ENCODE data around the gene TMEM201. TPM values are rescaled to one million over a fixed set of nuclear protein-coding genes. Genes with fewer than 3 reads are reported as not detected.

The TMEM201 gene
- total and polyA plus RNA-seq, 2 donors (not counting 3 experiments of a cell fraction or from before 2014, with no cell fraction given) = 8.3 to 24.8 TPM

GRCh38 chr1:9591669-9592509 is 3.2 kb downstream of the TMEM201 start:
- FAIRE-seq = no peak
- TF ChIP-seq MYC (IDR thresholded peaks at IDR 0.05; ENCODE audit: low read depth, low read length) = no peak
- no peak for TF ChIP-seq POLR2A (IDR thresholded peaks at IDR 0.05; ENCODE audit: low read depth, low read length)
- TF ChIP-seq JUN (IDR thresholded peaks at IDR 0.05; ENCODE audit: borderline replicate concordance, insufficient read depth, insufficient read length, low read depth) = no peak
- TF ChIP-seq GATA2 (IDR thresholded peaks at IDR 0.05; ENCODE audit: insufficient read depth, insufficient read length, low read depth, low read length) = no peak
- TF ChIP-seq EZH2 (IDR thresholded peaks at IDR 0.05; ENCODE audit: borderline replicate concordance, low read depth, low read length, severe bottlenecking) = no peak
- TF ChIP-seq, protein P1, sequence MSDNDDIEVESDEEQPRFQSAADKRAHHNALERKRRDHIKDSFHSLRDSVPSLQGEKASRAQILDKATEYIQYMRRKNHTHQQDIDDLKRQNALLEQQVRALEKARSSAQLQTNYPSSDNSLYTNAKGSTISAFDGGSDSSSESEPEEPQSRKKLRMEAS (IDR thresholded peaks at IDR 0.05; ENCODE audit: insufficient read depth, insufficient read length) = no peak
- no peak for TF ChIP-seq FOS (IDR thresholded peaks at IDR 0.05; ENCODE audit: borderline replicate concordance, insufficient read depth, low read length)
- TF ChIP-seq, protein P2, sequence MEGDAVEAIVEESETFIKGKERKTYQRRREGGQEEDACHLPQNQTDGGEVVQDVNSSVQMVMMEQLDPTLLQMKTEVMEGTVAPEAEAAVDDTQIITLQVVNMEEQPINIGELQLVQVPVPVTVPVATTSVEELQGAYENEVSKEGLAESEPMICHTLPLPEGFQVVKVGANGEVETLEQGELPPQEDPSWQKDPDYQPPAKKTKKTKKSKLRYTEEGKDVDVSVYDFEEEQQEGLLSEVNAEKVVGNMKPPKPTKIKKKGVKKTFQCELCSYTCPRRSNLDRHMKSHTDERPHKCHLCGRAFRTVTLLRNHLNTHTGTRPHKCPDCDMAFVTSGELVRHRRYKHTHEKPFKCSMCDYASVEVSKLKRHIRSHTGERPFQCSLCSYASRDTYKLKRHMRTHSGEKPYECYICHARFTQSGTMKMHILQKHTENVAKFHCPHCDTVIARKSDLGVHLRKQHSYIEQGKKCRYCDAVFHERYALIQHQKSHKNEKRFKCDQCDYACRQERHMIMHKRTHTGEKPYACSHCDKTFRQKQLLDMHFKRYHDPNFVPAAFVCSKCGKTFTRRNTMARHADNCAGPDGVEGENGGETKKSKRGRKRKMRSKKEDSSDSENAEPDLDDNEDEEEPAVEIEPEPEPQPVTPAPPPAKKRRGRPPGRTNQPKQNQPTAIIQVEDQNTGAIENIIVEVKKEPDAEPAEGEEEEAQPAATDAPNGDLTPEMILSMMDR (IDR thresholded peaks at IDR 0.05; ENCODE audit: extremely low read depth in 1 of 2, insufficient read depth in 1 of 2, low read depth in 1 of 2, low read length in 2 of 2) = no peak
- no peak for TF ChIP-seq POLR2AphosphoS5 (IDR thresholded peaks at IDR 0.05; ENCODE audit: insufficient read depth, low read depth, low read length)
- peaks cover 21% of the 10 kb centered on the region for H3K4me1 ChIP-seq (ENCODE audit: control insufficient read depth, extremely low read depth, insufficient read depth, low read length)
- H4K20me1 ChIP-seq (replicated peaks; ENCODE audit: control insufficient read depth, extremely low read depth, insufficient read depth, low read length) = no peaks in the 10 kb centered on the region
- no peak overlapping the region for H3K4me3 ChIP-seq (replicated peaks in 1 of 3; ENCODE audit: insufficient read depth in 1 of 3, low read depth in 1 of 3, low read length in 3 of 3)
- ChIA-PET POLR2A (no interaction called here), CTCF (interaction anchor here (1.2 kb wide), 1 partner anchor 24 kb away, joined by 5 read pairs; no protein-coding TSS in a partner anchor)
- no peak overlapping the region for H3K4me2 ChIP-seq (ENCODE audit: insufficient read depth, low read length)
- H3K9me1 ChIP-seq (replicated peaks; ENCODE audit: control insufficient read depth, extremely low read depth, insufficient read depth, low read length) = no peaks in the 10 kb centered on the region
- no peak overlapping the region for H3K9ac ChIP-seq (replicated peaks; ENCODE audit: extremely low read depth, insufficient read depth, low read length)
- intact Hi-C loops (cut with micrococcal nuclease) (no loop called here), dilution Hi-C loops (cut with MboI; ENCODE audit: extremely low pct_ligation_motif_present, low sequenced_read_pairs) (no loop called here)
- no peak for DNase-seq (ENCODE audit: low read depth, low spot score)
- BruUV-seq (replicated peaks) = no TSS peak
- no peaks in the 10 kb centered on the region for H3K36me3 ChIP-seq (ENCODE audit: control insufficient read depth in 2 of 2, extremely low read depth in 1 of 2, insufficient read depth in 2 of 2, low read length in 2 of 2)
- H3K9me3 ChIP-seq (replicated peaks; ENCODE audit: control insufficient read depth, insufficient read depth, low read length) = no peaks in the 10 kb centered on the region
- H3K79me2 ChIP-seq (ENCODE audit: control insufficient read depth, insufficient read depth, low read length) = peaks cover 68% of the 10 kb centered on the region
- H3K27ac ChIP-seq (ENCODE audit: insufficient read depth, low read depth, low read length) = no peak overlapping the region
- no peaks in the 10 kb centered on the region for H3K27me3 ChIP-seq (ENCODE audit: control insufficient read depth in 2 of 2, insufficient read depth in 2 of 2, low read length in 2 of 2)
- H2AFZ ChIP-seq (ENCODE audit: low read depth, low read length) = no peak overlapping the region
